Measurements from ENCODE around the gene UBA52.

DNA sequence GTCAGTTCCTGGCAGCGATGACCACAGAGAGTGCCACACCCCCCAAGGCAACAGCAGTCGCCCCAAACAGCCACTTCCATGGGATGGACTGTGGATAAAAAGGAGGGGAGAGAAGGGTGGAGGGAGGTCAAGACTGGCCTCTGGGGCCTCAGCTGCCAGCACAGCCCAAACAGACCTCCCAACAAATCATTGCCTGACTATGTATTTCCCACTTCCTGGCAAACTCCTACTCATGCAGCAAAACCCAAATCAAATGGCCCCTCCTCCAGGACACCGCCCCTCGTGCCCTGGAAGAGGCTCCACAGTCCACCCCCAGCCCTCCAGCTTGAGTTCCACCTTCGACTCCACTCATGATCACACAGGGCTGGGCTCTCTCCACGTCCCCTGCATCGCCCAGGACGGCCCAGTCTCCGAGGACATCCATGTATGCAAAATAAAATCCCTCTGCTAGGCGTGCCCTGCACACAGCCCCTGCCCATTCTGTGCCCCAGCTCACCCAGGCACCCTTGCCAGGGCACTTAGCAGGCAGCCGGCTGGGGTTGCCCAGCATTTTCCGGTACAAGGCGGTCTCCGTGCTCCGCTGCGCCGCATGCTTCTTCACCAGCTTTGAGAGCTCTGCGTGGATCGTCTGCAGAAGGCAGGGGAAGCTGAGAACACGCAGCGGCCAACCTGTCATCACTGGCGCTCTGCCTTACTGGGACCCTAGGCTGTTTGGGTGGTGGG, 39.3 kb upstream of the UBA52 start:
- no peak for TF ChIP-seq FOXK2 (IDR thresholded peaks at IDR 0.05)
- TF ChIP-seq BHLHE40 (IDR thresholded peaks at IDR 0.05; ENCODE audit: borderline replicate concordance), result no peak
- no peak for TF ChIP-seq L3MBTL2 (conservative IDR thresholded peaks at IDR 0.05)
- TF ChIP-seq SP1 (IDR thresholded peaks at IDR 0.05), result no peak
- TF ChIP-seq FOXM1 (IDR thresholded peaks at IDR 0.05; ENCODE audit: borderline replicate concordance), result no peak
- TF ChIP-seq, protein P1, sequence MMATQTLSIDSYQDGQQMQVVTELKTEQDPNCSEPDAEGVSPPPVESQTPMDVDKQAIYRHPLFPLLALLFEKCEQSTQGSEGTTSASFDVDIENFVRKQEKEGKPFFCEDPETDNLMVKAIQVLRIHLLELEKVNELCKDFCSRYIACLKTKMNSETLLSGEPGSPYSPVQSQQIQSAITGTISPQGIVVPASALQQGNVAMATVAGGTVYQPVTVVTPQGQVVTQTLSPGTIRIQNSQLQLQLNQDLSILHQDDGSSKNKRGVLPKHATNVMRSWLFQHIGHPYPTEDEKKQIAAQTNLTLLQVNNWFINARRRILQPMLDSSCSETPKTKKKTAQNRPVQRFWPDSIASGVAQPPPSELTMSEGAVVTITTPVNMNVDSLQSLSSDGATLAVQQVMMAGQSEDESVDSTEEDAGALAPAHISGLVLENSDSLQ (IDR thresholded peaks at IDR 0.05), result no peak
- no peak for TF ChIP-seq ZNF384 (IDR thresholded peaks at IDR 0.05)
- no peak for TF ChIP-seq ARNT (IDR thresholded peaks at IDR 0.05)
- no peak for TF ChIP-seq CTBP1 (IDR thresholded peaks at IDR 0.05; ENCODE audit: borderline replicate concordance)

Measured in HEK293T (cell line).